HG03565 (cell line): ENCODE results near the gene RSF1.

ENCODE experiments used
- ATAC-seq: cut with Tn5 transposase; IDR thresholded peaks from one replicate; pipeline ENCODE4 v1.9.1; 2021; ENCODE audit warnings: mild to moderate bottlenecking, moderate library complexity; ENCODE audit not compliant: unreplicated experiment

The RSF1 gene

DNA sequence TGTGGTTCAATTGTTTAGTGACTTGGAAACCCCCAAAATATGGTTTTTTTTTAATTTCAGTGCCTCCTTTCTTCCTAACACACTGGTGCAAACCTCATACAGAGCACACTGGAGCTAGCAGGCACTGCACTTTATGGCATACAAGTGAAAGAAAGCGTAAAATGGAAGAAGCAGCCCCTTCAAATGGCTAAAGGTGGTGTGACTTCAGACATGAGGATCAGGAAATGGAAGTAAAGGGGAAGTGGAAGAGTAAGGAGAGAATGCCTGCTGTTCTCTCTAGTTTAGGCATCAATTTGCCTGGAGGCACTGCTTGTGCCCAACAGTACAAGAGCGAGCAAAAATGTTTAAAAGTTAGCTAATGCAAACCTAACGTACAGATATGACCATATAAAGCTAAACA is 5.7 kb downstream of the RSF1 start:
- no peak for ATAC-seq

DNA sequence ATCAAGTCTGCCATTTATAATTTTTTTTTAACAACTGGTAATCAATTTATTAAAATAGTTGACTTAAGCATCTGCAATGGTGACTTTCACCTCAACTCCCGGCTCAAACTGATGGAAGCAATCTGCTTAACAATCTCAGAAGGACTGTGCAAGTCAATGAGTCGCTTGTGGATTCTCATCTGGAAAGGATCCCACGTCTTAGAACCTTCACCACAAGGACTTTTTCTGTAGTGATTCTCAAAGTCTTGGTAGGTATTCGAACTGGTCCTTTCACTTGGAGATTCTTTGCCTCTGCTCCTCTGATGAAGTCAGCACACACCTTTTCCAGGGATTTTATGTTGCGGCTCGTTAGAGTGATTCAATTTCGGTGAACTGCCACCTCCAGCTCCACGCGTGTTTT is 7.3 kb downstream of the RSF1 start:
- no peak for ATAC-seq

DNA sequence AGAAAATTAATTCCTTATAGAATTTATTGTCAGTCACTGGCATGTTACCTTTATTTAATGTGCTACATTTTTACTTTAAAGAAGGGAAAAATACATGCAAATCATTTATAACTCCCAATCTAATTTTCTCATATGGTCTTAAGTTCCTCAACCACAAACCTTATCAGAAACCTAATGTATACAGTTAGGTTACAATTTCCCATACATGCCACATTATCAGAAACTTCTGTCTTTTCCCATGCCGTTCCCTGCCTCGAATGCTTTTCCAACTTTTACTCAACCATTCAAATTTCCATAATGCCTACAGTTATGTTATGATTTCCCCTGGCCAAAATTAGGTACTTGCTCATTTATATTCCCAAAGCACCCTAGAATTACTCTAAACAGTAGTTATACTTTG is 13.5 kb downstream of the RSF1 start:
- ATAC-seq, result no peak

DNA sequence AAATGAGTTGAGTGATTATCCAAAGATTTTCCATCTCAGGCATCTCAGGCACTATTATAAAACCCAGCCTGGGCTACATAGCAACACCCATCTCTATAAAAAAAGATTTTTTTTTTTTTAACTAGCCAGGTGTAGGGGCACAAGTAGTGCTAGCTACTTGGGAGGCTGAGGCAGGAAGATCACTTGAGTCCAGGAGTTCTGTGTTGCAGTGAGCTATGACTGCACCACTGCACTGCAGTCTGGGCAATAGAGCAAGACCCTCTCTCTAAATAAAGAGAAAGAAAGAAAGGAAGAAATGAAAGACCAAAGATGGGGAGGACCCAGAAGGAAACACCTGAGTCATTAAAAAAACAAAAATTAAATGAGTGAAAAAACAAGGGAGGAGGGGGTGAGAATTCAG is 14.1 kb downstream of the RSF1 start:
- no peak for ATAC-seq

DNA sequence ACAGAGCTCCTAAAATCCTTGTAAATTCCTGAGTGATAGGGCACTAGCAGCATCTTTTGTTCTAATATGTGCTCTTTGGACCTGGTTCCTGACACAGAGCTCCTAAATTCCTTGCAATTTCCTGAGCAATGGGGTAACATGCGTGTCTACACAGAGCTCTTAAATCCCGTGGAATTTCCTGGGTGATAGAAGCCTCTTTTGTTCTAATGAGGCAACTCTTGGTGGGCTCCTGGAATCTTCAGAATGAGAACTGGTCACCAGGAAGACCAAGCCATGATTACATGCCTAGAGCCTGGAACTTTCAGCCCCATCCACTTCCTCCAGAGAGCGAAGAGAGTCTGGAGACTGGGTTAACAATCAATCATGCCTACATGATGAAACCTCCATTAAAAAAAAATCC is 19.0 kb downstream of the RSF1 start:
- no peak for ATAC-seq

DNA sequence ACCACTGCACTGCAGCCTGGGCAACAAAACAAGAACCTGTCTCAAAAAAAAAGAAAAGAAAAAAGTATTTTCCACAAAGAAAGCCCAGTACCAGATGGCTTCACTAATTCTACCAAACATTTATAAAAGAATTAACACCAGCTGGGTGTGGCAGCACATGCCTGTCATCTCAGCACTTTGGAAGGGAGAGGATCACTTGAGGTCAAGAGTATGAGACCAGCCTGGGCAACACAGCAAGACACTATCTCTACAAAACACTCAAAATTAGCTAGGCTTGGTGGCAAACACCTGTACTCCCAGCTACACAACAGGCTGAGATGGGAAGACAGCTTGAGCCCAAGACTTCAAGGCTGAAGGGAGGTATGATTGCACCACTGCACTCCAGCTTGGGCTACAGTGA is 20.1 kb downstream of the RSF1 start:
- ATAC-seq, result no peak

DNA sequence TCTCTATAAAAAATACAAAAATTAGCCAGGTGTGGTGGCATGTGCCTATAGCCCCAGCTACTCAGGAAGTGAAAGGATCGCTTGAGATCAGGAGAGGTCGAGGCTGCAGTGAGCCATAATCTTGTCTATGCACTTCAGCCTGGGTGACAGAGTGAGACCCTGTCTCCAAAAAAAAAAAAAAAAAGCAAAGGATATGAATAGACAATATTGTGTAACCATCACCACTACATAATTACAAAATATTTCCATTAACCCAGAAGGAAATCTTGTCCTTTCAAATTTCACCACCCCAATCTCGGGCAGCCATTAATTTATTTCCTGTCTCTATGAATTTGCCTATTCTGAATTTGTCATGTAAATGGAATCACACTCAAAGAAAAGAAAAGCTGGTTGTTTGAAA is 21.2 kb downstream of the RSF1 start:
- no peak for ATAC-seq

DNA sequence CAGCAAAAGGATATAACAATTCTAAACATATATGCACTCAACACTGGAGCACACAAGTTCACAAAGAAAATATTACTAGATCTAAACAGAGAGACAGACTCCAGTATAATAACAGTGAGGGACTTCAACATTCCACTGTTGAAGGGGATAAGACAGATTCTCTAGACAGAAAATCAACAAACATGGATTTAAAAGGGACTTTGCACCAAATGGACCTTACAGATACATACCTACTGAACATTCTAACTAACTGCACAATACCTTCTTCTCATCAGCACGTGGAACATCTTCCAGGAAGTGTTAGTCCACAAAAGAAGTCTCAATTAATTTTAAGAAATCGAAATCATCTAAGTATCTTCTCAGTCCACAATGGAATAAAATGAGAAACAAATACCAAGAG is 26.6 kb downstream of the RSF1 start:
- no peak for ATAC-seq

DNA sequence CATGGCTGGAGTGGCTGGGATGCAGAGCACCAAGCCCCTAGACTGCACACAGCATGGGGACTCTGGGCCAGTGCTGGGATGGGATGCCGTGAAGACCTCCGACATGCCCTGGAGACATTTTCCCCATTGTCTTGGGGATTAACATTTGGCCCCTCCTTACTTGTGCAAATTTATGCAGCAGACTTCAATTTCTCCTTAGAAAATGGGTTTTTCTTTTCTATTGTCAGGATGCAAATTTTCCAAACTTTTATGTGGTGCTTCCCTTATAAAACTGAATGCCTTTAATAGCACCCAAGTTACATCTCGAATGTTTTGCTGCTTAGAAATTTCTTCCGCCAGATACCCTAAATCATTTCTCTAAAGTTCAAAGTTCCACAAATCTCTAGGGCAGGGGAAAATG is 29.2 kb downstream of the RSF1 start:
- ATAC-seq, result no peak

DNA sequence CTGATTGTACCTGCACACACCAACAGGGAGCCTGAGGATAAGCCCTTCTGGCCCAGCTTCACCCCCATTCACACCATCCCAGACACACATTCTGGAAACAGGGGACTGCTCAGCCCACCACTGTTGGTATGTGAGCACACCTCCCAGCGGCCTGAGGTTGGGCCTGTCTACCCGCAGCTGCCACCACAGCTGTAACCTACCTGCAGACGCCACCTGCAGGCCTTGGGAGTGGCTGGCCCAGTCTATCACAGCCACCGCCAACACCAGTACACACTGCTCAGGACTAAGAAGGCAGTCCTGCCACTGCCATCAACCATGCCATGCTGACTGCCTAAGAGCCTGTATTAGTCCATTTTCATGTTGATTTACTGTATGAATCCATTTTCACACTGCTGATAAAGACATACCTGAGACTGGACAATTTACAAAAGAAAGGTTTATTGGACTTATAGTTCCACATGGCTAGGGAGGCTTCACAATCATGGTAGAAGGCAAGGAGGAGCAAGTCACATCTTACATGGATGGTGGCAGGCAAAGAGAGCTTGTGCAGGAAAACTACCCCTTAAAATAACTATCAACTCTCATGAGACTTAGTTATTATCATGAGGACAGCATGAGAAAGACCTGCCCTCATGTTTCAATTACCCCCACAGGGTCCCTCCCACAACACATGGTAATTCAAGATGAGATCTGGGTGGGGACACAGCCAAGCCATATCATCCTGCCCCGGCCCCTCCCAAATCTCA is 30.6 kb downstream of the RSF1 start:
- no peak for ATAC-seq

DNA sequence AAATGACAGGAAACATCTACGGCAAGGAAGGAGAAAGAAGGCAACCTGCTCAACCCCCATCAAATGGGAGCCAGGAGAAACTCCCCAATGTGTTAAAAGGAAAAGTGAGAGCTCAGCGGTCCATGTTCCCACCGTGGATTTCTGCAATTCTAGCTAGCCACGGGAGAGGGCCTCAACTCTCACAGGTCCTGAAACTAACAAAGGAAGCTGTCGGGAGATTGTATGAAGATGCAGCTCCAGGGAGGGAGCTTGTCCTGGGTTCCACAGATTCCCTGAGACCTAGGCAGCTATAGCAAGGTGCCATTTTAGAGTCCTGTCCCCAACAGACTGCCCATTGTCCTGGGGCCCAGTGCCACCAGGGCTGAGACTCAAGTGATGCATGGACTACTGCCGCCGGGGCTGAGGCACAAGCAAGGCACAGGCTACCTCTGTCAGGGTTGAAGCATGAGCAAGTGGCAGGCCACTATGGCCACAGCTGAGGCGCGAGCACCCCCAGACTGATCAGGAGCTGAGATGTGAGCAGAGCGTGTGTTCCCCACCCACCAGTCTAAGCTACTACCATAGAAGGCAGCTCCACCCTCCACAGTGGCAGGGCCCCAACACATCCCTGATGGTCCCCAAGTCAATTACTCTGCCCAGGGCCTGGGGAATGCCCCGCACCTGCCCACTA is 31.3 kb downstream of the RSF1 start:
- no peak for ATAC-seq

DNA sequence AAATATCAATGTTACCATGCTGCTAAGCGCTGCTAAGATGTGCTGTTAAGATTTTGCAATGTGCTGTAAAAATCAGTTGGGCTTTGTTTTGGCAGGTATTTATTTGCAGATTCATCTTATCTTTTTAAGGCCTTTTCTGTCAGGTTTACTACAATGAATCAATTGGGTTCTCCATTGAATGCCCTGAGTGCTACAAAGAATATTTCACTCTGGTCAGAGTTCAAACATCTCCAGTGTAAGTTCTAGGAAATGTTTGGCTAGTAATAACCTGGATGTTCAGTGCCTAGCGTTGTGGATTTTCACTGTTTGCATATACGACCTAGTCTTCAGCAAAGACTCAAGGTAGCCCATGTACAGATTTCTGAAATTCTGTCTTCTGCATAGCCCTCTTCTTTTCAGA is 36.0 kb downstream of the RSF1 start:
- no peak for ATAC-seq

DNA sequence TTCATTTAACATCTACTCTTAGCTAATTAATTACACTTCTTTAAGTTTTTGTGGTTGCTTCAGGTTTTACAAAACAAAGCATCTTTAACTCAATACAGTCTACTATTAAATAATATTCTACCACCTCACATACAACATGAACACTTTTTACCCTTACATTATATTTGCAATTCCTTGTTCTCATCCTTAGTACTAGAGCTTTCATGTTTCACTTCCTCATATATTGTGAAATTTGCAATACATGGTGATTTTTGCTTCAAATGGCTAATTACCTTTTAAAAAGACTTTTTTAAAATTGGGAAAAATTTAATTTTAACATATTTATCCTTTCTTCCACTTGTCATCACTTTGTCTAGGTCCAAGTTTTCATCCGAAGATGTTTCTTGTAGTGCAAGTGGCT is 37.5 kb downstream of the RSF1 start:
- ATAC-seq, result no peak

DNA sequence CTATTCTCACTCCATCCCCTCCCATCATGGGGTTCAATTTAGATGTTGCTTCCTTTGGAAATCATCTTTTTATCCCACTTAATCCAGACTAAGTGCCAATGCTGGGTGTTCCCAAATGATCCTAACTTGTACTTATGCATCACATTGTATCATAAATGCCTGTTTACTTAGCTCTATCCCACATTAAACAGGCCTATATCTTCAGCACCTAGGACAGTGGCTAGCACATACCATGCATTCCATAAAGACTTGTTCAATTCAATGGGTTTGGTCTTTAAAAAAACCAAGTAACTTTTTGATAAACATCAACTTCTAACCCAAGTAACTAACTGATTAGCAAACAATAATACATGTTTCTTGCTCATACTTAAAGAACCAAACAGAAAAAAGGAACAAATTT is 40.6 kb downstream of the RSF1 start:
- ATAC-seq, result no peak

DNA sequence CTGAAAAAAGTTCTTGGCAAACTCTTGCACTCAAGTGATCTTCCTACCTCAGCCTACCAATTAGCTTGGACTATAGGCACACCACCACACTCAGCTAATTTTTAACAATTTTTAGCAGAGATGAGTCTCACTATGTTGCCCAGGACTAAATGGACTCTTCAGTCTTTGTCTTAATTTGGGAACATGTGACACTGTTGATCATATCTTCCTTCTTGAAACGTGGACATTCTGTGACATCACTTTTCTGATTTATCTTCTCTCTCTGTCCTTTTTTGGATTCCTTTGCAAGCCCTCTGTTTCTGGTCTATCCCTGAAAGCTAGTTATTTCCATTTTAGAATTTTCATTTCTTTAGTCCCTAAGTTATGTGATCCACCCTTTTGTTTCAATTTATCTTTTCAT is 42.0 kb downstream of the RSF1 start:
- ATAC-seq, result no peak

DNA sequence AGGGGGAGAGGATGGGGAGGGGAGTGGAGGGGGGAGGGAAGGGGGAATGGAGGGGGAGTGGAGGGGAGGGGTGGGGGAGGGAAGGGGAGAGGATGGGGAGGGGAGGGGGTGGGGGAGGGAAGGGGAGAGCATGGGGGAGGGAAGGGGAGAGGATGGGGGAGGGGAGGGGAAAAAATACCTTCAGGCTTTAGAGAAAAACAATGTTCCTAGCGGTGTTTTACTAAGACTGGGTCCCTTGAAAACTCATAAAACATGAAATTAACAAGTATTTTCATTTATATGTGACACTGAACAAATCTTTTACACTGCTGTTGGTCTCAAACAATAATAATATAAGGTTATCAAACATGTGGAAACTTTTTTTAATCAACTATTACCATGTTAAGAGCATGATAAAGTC is 42.4 kb downstream of the RSF1 start:
- no peak for ATAC-seq

DNA sequence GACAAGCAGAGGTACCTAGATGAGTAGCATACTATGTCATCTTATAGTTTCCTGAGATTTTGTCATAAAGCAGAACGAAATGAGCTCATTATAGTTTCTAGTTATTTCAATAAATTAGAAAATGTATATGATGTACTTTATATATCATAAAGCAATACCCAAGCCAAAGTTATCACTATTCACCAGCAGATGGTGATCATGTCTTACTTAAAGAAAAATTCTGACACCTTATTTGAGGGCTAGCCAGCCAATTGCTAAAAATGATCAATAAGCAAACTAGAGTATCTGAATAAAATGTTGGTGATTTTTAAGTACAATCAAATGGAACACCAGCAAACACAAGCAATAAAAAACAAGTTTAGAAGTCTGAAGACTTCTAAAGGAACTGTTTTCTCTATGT is 44.1 kb downstream of the RSF1 start:
- no peak for ATAC-seq

DNA sequence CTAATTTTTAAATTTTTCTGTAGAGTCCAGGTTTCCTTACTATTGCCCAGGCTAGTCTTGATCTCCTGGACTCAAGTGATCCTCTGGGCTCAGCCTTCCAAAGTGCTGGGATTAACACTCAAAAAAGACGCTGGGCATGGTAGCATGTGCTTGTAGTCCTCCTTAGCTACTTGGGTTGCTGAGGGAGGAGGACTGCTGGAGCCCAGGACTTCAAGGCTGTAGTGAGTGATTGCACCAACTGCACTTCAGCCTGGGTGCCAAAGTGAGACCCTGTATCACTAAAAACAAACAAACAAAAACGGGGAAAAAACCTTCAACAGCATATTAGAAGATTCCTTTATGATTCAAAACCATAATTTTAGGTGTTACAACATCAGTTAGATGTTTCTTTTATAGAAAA is 44.6 kb downstream of the RSF1 start:
- no peak for ATAC-seq

DNA sequence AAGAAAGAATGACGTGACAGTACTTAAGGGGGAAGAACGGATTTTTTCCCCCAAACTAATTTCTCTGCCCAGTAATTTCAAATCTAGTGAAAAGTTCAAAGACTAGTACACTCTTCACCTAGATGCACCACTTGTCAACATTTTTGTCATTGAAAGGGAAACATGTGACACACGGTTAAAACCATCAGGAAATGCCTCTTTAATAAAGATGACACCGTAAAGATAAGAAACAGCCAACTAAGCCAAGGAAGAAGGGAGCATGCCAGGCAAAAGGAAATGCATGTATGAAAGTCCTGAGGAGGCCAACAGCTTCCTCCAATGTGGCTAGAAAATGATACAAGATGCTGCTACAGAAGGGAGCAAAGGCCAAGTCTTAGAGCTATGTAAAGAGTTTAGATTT is 49.4 kb downstream of the RSF1 start:
- no peak for ATAC-seq

DNA sequence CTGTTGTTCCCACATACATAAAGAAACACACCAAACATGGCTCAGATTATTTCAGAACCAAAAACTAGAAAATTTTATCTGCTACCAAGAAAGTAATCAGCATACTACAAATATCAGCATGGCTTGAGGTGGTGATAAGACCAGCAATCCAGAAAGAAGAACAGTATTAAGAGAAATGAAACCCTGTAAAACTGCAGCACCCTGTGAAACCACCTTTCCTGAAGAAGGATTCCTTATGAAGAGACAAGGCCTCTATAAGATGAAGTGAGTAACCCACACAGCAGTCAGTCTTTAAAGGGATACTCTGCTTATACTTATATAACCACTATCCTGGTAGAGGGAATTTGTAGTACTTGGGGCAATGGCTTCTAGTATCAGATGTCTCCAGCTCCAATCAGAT is 49.9 kb downstream of the RSF1 start:
- ATAC-seq, result no peak

DNA sequence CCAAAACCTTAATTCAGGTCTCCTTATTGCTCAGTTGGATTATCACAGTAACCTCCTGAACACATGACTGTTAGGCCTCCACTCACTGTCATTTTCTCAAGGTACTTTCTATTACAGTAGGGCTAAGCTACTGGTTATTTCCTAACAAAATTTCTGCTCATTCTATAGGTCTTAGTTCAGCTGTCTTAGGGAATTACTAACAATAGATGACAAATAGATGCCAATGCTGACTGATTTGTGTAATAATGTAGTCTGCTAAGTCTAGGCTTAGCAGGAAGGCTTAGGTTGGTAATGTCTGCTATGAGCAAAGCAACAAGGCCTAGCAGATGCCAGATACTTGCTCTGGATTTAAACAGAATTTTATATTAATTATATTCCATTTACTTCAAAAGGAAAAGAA is 58.1 kb downstream of the RSF1 start:
- ATAC-seq, result no peak

DNA sequence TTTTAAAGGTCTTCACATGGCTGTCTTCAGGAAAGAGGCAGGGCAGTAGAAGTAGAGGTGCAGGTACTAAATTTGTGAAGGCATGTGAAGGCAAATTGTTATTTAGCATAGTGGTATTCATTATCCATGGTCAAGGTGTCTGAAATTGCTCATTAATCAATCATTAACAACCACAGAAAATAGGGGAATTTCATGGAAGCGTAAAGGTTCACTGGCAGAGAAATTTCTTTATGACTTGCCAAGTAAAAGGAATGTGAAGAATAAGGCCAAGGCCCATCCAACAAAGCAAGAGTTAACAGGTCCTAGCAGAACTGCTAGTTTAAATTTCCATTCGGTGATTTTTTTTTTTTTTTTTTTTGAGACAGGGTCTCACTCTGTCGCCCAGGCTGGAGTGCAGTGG is 59.0 kb downstream of the RSF1 start:
- no peak for ATAC-seq

DNA sequence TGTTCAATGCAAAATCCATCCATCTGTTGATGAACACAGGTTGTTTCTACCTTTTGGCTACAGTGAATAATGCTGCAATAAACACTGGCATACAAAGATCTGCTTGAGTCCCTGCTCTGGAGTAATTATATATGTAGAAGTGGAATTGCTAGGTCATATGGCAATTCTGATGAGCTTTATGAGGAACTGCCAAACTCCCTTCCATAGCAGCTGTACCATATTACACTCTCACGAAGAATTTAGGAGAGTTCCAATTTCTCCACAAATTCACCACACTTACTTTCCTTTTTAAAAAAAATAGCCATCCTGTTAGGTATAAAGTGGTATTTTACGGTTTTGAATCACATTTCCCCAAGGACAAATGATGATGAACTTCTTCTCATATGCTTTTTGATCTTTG is 62.2 kb downstream of the RSF1 start:
- no peak for ATAC-seq
